Kidney (tissue), 14 donors: ENCODE data around the gene KNDC1. TPM values are rescaled to one million over a fixed set of nuclear protein-coding genes. Genes with fewer than 3 reads are reported as not detected.

Source experiments
- DNase-seq, 5 donors: peaks; one replicate each; pipeline ENCODE4 v3.0.0-alpha.2; 2013 to 2020
- FAIRE-seq: peaks from 2 replicates; lab custom pipeline; 2012; peaks lifted over from hg19 to GRCh38; lab: Jason Lieb, UNC
- H3K27ac ChIP-seq, 2 donors: one replicate each; pipeline ENCODE4 v1.7.0; 2013; ENCODE audit warnings: low read depth in 2 of 2, low read length in 2 of 2, inconsistent platforms in 1 of 2
- H3K27me3 ChIP-seq: one replicate; pipeline ENCODE4 v1.7.1; 2013; ENCODE audit warnings: low read length, inconsistent platforms; ENCODE audit not compliant: control insufficient read depth, insufficient read depth
- H3K36me3 ChIP-seq, 3 donors: one replicate each; pipeline versions ENCODE4 v1.7.0 to v1.7.1; 2013; ENCODE audit warnings: low read length in 3 of 3, control low read depth in 1 of 3, inconsistent platforms in 1 of 3; ENCODE audit not compliant: insufficient read depth in 3 of 3, control insufficient read depth in 2 of 3
- H3K4me1 ChIP-seq, 3 donors: one replicate each; pipeline versions ENCODE4 v1.7.0 to v1.7.1; 2013; ENCODE audit warnings: low read length in 3 of 3, inconsistent platforms in 1 of 3, low read depth in 1 of 3; ENCODE audit not compliant: control insufficient read depth in 2 of 3, insufficient read depth in 2 of 3
- H3K4me3 ChIP-seq, 3 donors: one replicate each; pipeline versions ENCODE4 v1.7.0 to v1.8.1; 2013; ENCODE audit warnings: low read length in 3 of 3, control low read depth in 1 of 3, inconsistent platforms in 1 of 3
- H3K9ac ChIP-seq, 3 donors: one replicate each; pipeline versions ENCODE4 v1.7.0 to v1.7.1; 2013; ENCODE audit warnings: low read length in 3 of 3, control low read depth in 1 of 3, inconsistent platforms in 1 of 3
- H3K9me3 ChIP-seq, 3 donors: one replicate each; pipeline versions ENCODE4 v1.7.0 to v1.7.1; 2013; ENCODE audit warnings: low read length in 3 of 3, control low read depth in 1 of 3, inconsistent platforms in 1 of 3; ENCODE audit not compliant: control insufficient read depth in 2 of 3, insufficient read depth in 1 of 3
- intact Hi-C: fragments of 100-400 bp; cut with DNase I; formaldehyde crosslinking; loops from one replicate; pipeline ENCODE4 v1.11.1; 2022
- polyA plus RNA-seq: library from polyadenylated mRNA; stranded (reverse); fragments of 350-450 nt; fragmentation: Illumina TruSeq; extraction: RNeasy Lipid Tissue Mini Kit (QIAGEN cat#74804); gene quantifications from one replicate; pipeline ENCODE4 v1.2.3, GENCODE V29; 2014; ENCODE audit warnings: low read depth, low replicate concordance; ENCODE audit not compliant: insufficient read depth
- total RNA-seq: library from RNA; stranded (reverse); fragmentation: NEBNext Ultra II Directional; extraction: Animal tissue kit (Norgen Biotek cat#: 25700); gene quantifications from one replicate; pipeline ENCODE4 v1.2.1, GENCODE V29; 2021
- TF ChIP-seq, protein P1 (sequence below): IDR thresholded peaks from 3 replicates; pipeline ENCODE4 v1.5.1; 2012; ENCODE audit warnings: mild to moderate bottlenecking, moderate library complexity, borderline replicate concordance; ENCODE audit not compliant: insufficient read depth; ENCODE audit errors: extremely low read depth
- donor health status: control.
- donor health status: control.
- donor health status: control.
- donor health status: control.
- donor health status: control.
- donor health status: DM: yes; HTN: yes; CAD: no.
- donor health status: Normal renal cell carcinoma (clear cell type).

KNDC1 gene
- total and polyA plus RNA-seq, 2 donors from 2014 or later = 0.43 to 8.7 TPM

DNA sequence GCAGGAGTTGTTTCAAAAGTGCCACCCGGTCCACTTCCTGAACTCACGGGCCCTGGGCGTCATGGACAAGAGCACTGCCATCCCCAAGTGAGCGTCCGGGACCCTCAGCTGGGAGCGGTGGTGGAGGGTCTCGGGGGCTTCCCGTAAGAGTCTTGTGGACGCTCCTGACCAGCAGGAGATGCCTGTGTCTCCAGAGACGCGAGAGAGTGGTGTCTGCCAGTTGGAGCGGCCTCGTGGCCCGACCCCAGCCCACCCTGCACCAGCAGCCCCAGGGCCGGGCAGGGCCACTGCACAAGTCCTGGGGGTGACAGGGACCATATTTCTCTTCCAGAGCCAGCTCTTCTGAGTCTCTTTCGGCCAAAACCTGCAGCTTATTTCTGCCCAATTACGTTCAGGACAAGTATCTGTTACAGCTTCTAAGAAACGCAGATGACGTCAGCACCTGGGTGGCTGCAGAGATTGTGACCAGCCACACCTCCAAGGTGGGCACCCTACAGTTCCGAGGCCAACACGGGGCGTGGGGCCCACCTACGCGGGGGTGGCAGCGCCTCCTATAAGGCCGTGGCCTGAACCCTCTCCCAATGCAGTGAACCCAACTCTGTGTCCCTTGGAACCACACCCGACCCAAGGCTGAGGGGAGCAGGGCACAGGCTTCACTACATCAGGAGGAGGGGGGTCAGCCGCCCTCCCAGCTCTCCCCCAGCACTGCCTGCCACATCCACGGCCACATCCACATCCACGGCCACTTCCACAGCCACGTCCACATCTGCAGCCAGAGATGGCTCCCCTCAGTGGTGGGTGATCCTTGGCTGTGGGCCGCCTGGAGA is 53.8 kb downstream of the KNDC1 start:
- DNase-seq = peak in 1 of 5 donors; percentile 59
- no peak for FAIRE-seq
- Histone ChIP-seq H3K4me1 (no peaks in the 10 kb centered on the region), H3K9me3 (no peaks in the 10 kb centered on the region), H3K36me3 (peaks cover 0 to 2% (median 0%) of the 10 kb centered on the region in 3 donors), H3K27ac (no peak overlapping the region), H3K27me3 (no peaks in the 10 kb centered on the region), H3K9ac (no peak overlapping the region), H3K4me3 (no peak overlapping the region)
- intact Hi-C loops = no loop called here
- TF ChIP-seq, protein P1, sequence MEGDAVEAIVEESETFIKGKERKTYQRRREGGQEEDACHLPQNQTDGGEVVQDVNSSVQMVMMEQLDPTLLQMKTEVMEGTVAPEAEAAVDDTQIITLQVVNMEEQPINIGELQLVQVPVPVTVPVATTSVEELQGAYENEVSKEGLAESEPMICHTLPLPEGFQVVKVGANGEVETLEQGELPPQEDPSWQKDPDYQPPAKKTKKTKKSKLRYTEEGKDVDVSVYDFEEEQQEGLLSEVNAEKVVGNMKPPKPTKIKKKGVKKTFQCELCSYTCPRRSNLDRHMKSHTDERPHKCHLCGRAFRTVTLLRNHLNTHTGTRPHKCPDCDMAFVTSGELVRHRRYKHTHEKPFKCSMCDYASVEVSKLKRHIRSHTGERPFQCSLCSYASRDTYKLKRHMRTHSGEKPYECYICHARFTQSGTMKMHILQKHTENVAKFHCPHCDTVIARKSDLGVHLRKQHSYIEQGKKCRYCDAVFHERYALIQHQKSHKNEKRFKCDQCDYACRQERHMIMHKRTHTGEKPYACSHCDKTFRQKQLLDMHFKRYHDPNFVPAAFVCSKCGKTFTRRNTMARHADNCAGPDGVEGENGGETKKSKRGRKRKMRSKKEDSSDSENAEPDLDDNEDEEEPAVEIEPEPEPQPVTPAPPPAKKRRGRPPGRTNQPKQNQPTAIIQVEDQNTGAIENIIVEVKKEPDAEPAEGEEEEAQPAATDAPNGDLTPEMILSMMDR = no peak

DNA sequence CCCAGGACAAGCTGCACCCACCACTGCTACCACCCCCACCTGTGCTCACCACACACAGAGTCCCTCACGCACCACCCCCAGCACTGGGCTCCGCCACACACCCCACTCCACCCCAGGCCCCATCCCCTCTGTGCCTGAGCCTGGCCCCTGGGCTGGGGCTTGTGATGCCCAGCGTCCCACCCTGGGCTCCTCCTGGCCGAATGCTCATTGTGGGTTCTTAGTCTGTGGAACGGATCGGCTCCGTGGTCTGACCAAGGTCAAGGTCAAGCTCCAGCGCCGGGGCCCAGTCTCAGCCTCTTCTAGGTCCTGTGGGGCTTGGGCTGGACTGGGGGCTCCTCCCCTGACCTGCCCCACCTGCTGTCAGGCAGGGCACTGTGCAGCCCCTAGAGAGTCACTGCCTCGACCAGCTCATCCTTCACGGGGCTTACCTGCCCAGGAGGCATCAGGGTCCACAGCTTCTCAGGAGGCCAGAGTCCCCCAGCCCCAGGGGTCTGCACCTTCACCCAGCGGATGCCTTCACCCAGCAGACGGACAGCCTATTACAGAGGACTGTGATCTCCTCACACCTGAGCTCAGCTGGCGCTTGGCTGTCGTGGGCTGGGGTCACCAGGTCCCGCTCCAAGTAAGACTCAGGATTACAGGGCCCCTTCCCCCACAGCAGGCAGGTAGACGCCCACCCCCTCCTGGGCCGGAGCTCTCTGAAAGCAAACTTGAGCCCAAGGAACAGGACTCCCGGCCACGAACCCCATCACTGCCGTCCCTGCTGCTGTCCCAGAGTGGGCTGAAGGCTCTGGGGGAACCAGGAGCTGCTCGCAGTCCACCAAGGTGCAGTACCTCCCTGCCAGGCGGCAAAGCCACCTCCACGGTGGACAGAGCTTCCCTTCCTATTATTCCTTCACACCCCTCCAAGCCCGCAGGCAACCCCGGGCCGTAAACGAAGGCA is 54.7 kb downstream of the KNDC1 start:
- peak in 1 of 5 donors; percentile 73 for DNase-seq
- TF ChIP-seq, protein P1 = no peak
- FAIRE-seq = no peak
- no peak overlapping the region for H3K27ac ChIP-seq
- H3K27me3 ChIP-seq = no peaks in the 10 kb centered on the region
- peaks cover 0 to 2% (median 0%) of the 10 kb centered on the region in 3 donors for H3K36me3 ChIP-seq
- H3K4me3 ChIP-seq = no peak overlapping the region
- no peak overlapping the region for H3K9ac ChIP-seq
- H3K4me1 ChIP-seq = no peaks in the 10 kb centered on the region
- H3K9me3 ChIP-seq = no peaks in the 10 kb centered on the region
- intact Hi-C loops = no loop called here

DNA sequence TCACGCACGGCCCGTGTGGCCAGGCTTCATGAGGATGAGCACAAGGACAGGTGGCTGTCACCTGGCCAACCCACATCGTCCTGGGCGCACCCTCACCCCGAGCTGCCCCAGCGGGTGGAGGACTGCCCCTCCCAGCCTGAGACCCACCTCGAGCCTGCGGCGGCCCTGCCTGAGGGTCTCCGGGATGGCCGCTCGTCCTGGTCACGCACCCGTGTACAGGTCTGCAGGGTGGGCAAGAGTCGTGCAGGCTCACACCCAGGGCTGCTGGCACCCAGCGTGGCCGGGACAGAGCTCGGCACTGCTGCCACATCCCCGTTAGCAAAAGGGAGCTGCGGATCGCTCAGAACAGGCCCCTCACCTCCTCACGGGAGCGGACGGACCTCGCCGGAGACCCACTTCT is 55.6 kb downstream of the KNDC1 start:
- Histone ChIP-seq H3K27ac (no peak overlapping the region), H3K36me3 (peaks cover 0 to 2% (median 0%) of the 10 kb centered on the region in 3 donors), H3K9me3 (no peaks in the 10 kb centered on the region), H3K4me1 (no peaks in the 10 kb centered on the region), H3K4me3 (no peak overlapping the region), H3K9ac (no peak overlapping the region), H3K27me3 (no peaks in the 10 kb centered on the region)
- TF ChIP-seq, protein P1 = no peak
- DNase-seq = peak in 1 of 5 donors; percentile 54
- FAIRE-seq = no peak
- intact Hi-C loops = no loop called here
